ENCODE data around the gene UNKL.
A peak's percentile ranks its signal among the peaks of the same experiment; 100 is the strongest.

Gene UNKL

GRCh38 chr16:1348441-1348840 lies 66.1 kb downstream of the UNKL start:
- no peak for DNase-seq

GRCh38 chr16:1347962-1348361 lies 66.5 kb downstream of the UNKL start:
- no peak for DNase-seq

DNA sequence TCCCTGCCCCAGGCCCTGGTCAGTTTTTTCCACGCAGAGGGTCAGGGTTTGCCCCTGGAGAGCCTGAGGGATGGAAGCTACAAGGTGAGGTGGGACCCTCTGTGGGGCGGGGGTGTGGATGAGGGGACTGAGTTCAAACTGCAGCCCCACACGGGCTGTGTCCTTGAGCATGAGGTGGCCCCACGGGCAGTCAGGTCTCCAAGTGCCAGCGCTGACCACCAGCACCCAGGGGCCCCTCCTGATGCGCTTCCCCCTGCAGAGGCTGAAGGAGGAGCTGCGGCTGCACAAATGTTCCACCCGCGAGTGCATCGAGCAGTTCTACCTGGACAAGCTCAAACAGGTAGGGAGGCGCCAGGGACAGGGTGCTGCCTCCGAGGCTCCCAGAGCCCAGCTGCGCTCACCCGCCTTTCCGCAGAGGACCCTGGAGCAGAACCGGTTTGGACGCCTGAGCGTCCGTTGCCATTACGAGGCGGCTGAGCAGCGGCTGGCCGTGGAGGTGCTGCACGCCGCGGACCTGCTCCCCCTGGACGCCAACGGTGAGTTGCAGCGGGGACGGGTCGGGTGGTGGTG lies 67.1 kb downstream of the UNKL start:
- no peak for DNase-seq

DNA sequence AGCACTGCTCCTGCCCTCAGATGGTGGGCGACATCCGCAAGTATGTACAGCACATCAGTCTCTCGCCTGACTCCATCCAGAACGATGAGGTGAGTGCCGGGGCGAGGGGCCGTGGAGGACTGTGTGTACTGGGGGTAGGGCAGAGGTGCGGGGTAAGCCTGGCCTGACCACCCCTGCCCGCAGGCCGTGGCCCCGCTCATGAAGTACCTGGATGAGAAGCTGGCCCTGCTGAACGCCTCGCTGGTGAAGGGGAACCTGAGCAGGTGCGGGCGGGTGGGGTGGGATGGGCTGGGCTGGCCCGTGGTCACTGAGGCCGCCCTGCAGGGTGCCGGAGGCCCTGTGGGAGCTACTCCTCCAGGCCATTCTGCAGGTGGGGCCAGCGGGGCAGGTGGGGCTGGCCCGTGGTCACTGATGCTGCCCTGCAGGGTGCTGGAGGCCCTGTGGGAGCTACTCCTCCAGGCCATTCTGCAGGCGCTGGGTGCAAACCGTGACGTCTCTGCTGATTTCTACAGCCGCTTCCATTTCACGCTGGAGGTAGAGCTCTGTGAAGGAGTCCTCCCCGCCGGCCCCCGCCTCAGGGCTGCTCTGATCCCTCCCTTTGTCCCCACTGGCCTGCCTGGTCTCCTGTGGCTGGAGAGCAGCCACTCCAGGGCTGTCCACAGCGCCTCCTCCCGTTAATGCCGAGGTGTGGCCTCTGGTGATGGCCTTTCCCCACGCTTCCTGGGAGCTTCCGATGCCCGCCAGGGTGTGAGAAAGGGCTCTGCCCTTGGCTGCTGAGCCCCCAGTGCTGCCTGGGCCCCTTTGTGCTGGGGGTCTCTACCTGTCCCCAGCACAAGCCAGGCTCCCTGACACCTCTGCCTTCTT lies 67.8 kb downstream of the UNKL start:
- no peak for DNase-seq

- no peak for DNase-seq
These were observed 68.7 kb downstream of the UNKL start for GRCh38 chr16:1345651-1346421.

DNA sequence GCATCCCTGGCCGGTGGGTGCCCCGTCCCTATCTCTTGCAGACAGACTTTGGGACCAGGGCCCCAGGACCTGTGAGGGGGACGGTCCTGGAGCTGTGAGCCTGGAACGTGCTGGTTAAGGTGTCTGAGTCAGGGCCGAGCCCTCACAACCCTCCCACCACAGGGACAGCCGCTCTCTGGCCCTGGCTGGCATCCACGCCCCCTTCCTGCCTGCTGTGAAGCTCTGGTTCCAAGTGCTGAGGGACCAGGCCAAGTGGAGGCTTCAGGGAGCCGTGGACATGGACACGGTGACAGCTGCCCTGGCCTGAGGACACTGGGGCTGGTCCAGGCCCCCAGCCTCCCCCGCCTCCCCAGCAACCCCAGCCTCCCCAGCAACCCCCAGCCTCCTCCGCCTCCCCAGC lies 69.4 kb downstream of the UNKL start:
- DNase-seq, result no peak

- DNase-seq, result no peak
These were observed 70.0 kb downstream of the UNKL start for GRCh38 chr16:1344499-1344898.

GRCh38 chr16:1343428-1344242 lies 70.9 kb downstream of the UNKL start:
- DNase-seq, result no peak

DNA sequence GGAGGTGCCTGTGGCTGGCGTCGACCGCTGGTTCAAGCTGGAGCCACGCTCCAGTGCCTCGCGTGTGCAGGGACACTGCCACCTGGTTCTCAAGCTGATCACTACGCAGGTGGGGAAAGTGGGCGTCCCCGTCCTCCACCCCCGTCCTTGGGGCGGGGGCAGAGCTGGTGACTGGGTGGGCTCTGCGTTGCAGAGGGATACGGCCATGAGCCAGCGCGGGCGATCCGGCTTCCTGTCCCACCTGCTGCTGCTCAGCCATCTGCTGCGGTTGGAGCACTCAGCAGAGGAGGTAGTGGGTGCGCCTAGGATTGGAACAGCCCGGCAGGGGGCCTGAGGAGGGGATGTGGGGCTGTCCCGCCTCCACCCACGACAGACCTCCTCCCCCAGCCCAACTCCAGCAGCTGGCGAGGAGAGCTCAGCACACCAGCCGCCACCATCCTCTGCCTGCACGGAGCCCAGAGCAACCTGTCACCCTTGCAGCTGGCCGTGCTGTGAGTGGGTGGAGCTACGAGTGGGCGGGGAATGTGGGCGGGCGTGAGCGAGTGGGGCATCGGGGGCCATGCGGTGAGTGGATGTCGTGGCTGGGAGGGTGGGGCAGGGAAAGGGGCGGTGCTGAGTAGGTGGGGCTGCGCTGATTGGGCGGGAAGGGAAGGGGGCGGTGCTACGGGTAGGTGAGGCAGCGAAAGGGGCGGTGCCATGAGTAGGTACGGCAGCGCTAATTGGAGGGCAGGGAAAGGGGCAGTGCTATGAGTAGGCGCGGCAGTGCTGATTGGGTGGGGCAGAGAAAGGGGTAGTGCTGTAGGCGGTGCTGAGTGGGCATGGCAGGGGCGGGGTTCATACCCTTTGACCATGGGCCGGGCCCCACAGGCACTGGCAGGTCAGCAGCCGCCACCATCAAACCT lies 71.7 kb downstream of the UNKL start:
- DNase-seq, result peak; percentile 67 to 84

GRCh38 chr16:1341495-1342420 lies 72.7 kb downstream of the UNKL start:
- DNase-seq, result no peak

DNA sequence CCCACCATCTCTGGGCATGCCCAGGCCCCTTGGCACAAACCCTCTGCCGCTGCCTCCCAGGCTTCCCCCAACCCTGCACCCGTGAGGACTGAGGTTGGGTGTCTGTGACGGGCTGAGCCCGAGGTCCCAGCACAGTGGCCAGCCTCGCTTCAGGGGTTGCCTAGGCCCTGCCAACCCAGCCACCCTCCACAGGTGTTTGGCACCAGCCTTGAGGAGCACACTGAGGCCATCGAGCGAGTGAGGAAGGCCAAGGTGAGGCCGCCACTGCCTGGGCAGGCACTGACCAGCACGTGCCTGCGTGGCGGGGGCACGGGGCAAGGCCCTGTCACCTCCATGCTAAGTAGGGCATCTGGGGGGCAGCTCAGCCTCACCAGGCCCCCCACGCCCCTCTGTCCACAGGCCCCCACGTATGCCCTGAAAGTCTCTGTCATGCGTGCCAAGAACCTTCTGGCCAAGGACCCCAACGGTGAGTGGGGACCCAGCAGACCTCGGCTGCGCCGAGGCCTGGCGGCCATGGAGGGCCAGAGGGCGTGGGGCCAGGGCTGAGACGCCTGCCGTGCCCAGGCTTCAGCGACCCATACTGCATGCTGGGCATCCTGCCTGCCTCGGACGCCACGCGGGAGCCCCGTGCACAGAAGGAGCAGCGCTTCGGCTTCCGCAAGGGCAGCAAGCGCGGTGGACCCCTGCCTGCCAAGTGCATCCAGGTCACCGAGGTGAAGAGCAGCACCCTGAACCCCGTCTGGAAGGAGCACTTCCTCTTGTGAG lies 73.6 kb downstream of the UNKL start:
- no peak for DNase-seq

DNA sequence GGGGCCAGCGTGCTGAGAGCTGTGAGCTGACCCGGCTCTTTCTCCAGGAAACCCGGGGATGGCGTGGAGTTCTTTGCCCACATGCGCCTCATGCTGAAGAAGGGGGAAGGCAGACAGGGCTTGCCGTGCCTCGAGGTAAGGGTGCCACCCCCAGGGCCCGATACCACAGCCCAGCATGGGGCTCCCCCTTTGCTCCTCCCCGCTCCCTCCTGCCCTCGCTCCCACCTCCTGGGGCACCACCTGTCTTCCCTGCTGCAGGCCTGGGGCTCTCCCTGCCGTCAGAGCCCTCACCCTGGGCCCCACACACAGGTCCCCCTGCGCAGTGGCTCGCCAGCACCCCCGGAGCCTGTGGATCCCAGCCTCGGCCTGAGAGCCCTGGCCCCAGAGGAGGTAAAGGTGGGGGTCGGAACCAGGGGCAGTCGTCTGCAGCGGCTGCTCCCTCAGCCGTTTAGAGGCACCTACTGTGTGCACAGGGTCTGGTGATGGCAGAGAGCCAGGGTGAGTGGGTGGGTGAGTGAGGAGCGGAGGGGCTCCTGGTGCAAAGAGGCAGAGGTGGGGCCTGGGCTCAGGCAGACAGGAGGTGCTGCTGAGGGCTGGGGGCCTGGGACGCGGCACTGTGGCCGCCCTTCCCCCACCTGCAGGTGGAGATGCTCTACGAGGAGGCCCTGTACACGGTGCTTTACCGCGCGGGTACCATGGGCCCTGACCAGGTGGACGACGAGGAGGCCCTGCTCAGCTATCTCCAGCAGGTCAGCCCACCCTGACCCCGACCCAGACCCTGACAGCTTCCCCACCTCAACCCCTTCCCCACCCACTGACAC lies 75.4 kb downstream of the UNKL start:
- no peak for DNase-seq

GRCh38 chr16:1338119-1338730 lies 76.3 kb downstream of the UNKL start:
- DNase-seq, result peak; percentile 60 to 78

- DNase-seq, result no peak
These were observed 77.0 kb downstream of the UNKL start for GRCh38 chr16:1337486-1337885.

- no peak for DNase-seq
These were observed 77.9 kb downstream of the UNKL start for GRCh38 chr16:1336619-1337018.

DNA sequence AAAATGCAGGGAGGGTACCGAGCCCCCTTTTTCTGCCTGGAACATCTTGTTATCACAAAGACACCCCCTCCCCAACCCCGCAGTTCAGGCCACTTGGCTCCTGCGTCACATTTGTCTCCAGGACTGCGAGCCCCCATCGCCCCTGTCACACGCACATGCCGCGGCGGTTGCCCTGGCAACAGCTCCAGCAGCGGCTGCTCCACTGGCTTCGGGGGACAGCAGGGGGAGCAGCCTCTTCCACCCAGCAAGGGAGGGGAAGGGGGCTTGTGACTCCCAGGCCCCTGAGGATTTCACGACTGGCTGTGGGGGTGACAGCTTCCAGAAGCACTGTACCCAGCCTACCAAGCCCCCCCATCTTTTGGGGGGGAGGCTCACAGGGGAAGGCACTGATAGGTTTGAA lies 78.5 kb downstream of the UNKL start:
- DNase-seq, result no peak

- no peak for DNase-seq
These were observed 79.1 kb downstream of the UNKL start for GRCh38 chr16:1335211-1335971.

GRCh38 chr16:1334739-1335138 lies 79.8 kb downstream of the UNKL start:
- DNase-seq, result no peak
